HG02981 (cell line): ENCODE measurements around the gene STIL.
"Not testable (repeated sequence)": the region's sequence is repeated elsewhere in the genome, so short reads cannot be mapped to it uniquely, and the experiment has no call there.

Experiments used
- ATAC-seq: cut with Tn5 transposase; IDR thresholded peaks from one replicate; pipeline ENCODE4 v1.9.1; 2021; ENCODE audit warnings: mild to moderate bottlenecking, moderate library complexity; ENCODE audit not compliant: unreplicated experiment

STIL gene

GRCh38 chr1:47313915-47314664 is at the start of gene STIL:
Gene STIL, minus strand, starts transcription at chr1:47314147. Its CDS starts 3,828 bp downstream, at chr1:47310319.
- ATAC-seq: peak; percentile 94

- ATAC-seq: no peak
Measured at GRCh38 chr1:47362828-47363227, 48.9 kb upstream of the STIL start.

GRCh38 chr1:47361380-47361779 is 47.4 kb upstream of the STIL start:
- no peak for ATAC-seq

GRCh38 chr1:47351305-47351704 is 37.4 kb upstream of the STIL start:
- peak; percentile 90 for ATAC-seq

GRCh38 chr1:47348246-47348645 is 34.3 kb upstream of the STIL start:
- ATAC-seq: no peak

- ATAC-seq: no peak
Measured at GRCh38 chr1:47347735-47348134, 33.8 kb upstream of the STIL start.

- ATAC-seq: not testable (repeated sequence)
Measured at GRCh38 chr1:47346979-47347378, 33.0 kb upstream of the STIL start.

GRCh38 chr1:47340227-47340626 is 26.3 kb upstream of the STIL start:
- no peak for ATAC-seq

GRCh38 chr1:47338249-47339077 is 24.5 kb upstream of the STIL start:
- no peak for ATAC-seq

- ATAC-seq: no peak
Measured at GRCh38 chr1:47337350-47337749, 23.4 kb upstream of the STIL start.

GRCh38 chr1:47334765-47335435 is 21.0 kb upstream of the STIL start:
- ATAC-seq: no peak

GRCh38 chr1:47333922-47334764 is 20.2 kb upstream of the STIL start:
- peak; percentile 87 for ATAC-seq

GRCh38 chr1:47333578-47333921 is 19.6 kb upstream of the STIL start, which contains the start of gene CMPK1:
Gene CMPK1, plus strand, starts transcription at chr1:47333790. Its CDS starts 156 bp downstream, at chr1:47333946.
- ATAC-seq: peak; percentile 72

GRCh38 chr1:47332779-47333577 is 19.0 kb upstream of the STIL start:
- ATAC-seq: no peak

GRCh38 chr1:47331875-47332274 is 17.9 kb upstream of the STIL start:
- no peak for ATAC-seq

- ATAC-seq: no peak
Measured at GRCh38 chr1:47330212-47330611, 16.3 kb upstream of the STIL start.

- no peak for ATAC-seq
Measured at GRCh38 chr1:47328992-47329391, 15.0 kb upstream of the STIL start.

- no peak for ATAC-seq
Measured at GRCh38 chr1:47326271-47326670, 12.3 kb upstream of the STIL start.

- no peak for ATAC-seq
Measured at GRCh38 chr1:47325528-47325927, 11.6 kb upstream of the STIL start.

- ATAC-seq: no peak
Measured at GRCh38 chr1:47324682-47325081, 10.7 kb upstream of the STIL start.
